ENCODE data around the gene COG2.
A peak's percentile ranks its signal among the peaks of the same experiment; 100 is the strongest.
"Not testable (repeated sequence)": the region's sequence is repeated elsewhere in the genome, so short reads cannot be mapped to it uniquely, and the experiment has no call there.

Gene COG2

DNA sequence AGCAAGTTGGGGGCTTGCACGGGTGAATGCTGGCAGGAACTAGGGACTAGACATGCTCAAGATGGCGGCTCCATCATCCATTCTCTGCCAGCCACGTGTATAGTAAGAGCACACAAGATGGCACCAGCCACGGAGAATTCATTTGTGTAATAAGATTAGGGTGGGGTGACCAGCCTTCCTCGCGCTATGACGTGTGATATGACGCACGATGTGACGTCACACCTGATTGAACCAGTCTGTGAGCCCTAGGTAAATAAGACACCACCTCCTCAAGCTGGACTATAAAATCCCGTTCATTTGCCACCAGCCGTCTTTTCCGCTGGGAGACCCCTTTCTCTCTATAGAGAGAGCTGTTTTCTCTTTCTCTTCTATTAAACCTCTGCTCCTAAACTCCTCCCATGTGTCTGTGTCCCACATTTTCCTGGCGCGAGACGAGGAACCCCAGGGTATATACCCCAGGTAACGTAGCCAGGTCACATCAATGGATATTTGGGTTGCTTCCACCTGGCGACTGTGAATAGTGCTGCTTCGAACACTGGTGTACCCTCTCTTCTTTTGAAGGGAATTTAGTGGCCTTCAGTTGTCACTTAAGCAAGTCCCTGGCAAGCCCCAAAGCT, 18.1 kb upstream of the COG2 start:
- no peak overlapping the region for H3K4me3 ChIP-seq (ENCODE audit: low read depth, low read length)
- no peak for DNase-seq (ENCODE audit: low read depth)

- H3K4me3 ChIP-seq (ENCODE audit: low read depth, low read length) = no peak overlapping the region
- DNase-seq (ENCODE audit: low read depth) = no peak
Observed at GRCh38 chr1:230626232-230626631, 16.0 kb upstream of the COG2 start.

- H3K4me3 ChIP-seq (ENCODE audit: low read depth, low read length) = no peak overlapping the region
Observed at GRCh38 chr1:230627767-230628166, 14.5 kb upstream of the COG2 start.

GRCh38 chr1:230629511-230629910, 12.8 kb upstream of the COG2 start:
- H3K4me3 ChIP-seq (ENCODE audit: low read depth, low read length) = no peak overlapping the region
- no peak for DNase-seq (ENCODE audit: low read depth)

More at GRCh38 chr1:230627767-230628166, 14.5 kb upstream of the COG2 start:
- no peak for DNase-seq (ENCODE audit: low read depth)

GRCh38 chr1:230631477-230631876, 10.8 kb upstream of the COG2 start:
- no peak overlapping the region for H3K4me3 ChIP-seq (ENCODE audit: low read depth, low read length)
- no peak for DNase-seq (ENCODE audit: low read depth)

- no peak for DNase-seq (ENCODE audit: low read depth)
- no peak overlapping the region for H3K4me3 ChIP-seq (ENCODE audit: low read depth, low read length)
Observed at GRCh38 chr1:230632273-230632873, 9.9 kb upstream of the COG2 start.

GRCh38 chr1:230633469-230633868, 8.8 kb upstream of the COG2 start:
- no peak overlapping the region for H3K4me3 ChIP-seq (ENCODE audit: low read depth, low read length)
- no peak for DNase-seq (ENCODE audit: low read depth)

DNA sequence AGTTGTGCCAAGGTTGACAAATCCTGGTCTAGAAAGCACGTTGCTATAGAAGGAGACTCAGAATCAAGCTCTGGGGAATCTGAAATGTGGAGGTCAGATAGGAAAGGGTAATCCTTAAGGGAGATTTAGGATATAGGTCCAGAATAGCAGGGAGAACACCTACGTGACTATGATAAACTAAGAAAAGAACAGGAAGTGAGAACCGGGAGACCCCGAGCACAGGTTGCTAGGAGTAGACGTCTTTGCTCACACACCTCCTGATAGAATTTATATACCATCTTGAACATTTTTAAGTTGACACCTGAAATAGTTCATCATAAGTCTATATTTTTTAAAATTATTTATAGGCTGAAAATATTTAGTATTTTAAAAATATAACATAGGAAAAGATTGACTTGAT, 7.9 kb upstream of the COG2 start:
- no peak for DNase-seq (ENCODE audit: low read depth)
- no peak overlapping the region for H3K4me3 ChIP-seq (ENCODE audit: low read depth, low read length)

DNA sequence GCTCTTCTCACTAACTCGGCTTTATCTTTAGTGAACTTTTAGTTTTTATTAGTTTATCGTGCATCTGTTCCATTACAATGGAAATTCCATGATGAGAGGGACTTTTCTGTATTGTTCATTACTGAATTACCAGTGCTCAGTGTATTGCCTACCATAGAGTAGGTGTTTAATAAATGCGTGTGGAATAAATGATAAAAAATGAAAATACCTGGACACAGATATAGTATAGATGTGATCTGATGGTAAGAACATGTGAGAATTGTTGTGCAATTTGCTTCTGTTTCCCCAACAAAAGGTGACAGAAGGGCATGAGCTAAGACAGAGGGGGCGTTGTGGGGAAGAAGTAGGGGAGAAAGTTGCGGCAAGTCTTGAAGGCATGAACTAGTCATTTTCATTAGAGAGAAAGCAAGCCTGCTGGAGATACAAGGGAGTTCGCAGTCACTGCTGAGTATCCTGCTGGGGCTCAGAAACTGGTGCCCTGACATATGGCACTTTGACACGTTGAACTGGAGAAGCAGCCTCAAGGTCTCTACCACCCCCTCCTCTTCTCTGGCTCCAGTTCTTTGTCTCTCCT, 5.6 kb upstream of the COG2 start:
- no peak for DNase-seq (ENCODE audit: low read depth)
- H3K4me3 ChIP-seq (ENCODE audit: low read depth, low read length) = no peak overlapping the region

- no peak for DNase-seq (ENCODE audit: low read depth)
- H3K4me3 ChIP-seq (ENCODE audit: low read depth, low read length) = no peak overlapping the region
Observed at GRCh38 chr1:230639714-230640209, 2.5 kb upstream of the COG2 start.

GRCh38 chr1:230641346-230641745, 935 bp upstream of the COG2 start:
- DNase-seq (ENCODE audit: low read depth) = no peak
- no peak overlapping the region for H3K4me3 ChIP-seq (ENCODE audit: low read depth, low read length)

GRCh38 chr1:230641900-230642262, 400 bp upstream of the COG2 start:
- DNase-seq (ENCODE audit: low read depth) = no peak
- H3K4me3 ChIP-seq (ENCODE audit: low read depth, low read length) = peak overlapping the region; percentile 88

DNA sequence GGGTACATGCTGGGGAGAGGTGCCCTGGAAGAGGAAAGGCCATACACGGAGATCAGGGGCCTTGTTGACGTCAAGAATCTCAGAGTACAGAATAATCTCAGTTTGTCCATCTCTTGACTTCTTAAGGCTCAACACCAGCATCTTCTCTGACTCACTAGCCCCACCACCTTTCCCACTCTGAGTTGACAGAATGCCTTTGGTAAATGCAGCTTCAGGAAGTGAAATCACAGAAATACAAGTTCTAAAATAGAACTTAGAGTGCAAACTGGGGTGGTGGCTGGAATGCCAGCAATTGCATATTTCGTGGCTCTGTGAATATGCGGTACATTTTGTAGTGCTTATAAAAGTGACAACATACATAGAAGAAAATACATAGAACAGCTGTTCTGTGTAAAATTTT, 1.6 kb downstream of the COG2 start:
- H3K4me3 ChIP-seq (ENCODE audit: low read depth, low read length) = no peak overlapping the region
- DNase-seq (ENCODE audit: low read depth) = no peak

DNA sequence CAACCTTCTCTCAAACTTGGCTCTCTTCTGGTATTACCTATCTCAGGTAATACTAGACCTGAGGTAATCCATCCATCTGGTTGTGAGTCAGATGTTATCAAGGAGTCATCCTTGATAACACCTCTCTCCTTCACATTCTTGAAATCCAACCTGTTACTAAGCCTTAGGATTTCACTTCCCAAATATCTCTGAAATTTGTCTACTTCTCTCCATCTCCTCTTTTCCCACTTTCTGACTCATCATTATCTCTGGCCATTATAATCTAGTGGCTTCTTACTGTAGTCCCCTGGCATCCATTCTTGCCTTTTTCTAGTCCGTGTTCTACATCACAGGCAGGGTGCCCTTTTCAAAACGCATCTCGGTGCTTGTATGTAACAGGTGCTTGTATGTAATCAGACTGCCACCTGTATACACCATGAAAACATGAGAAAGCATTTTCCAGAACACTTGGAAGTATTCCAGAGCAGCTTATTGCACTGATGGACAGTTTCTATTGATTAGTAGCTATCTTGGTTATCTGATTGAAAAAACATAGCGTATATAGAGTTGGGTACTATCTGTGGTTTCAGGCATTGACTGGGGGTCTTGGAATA, 4.5 kb downstream of the COG2 start:
- H3K4me3 ChIP-seq (ENCODE audit: low read depth, low read length) = no peak overlapping the region
- DNase-seq (ENCODE audit: low read depth) = no peak

DNA sequence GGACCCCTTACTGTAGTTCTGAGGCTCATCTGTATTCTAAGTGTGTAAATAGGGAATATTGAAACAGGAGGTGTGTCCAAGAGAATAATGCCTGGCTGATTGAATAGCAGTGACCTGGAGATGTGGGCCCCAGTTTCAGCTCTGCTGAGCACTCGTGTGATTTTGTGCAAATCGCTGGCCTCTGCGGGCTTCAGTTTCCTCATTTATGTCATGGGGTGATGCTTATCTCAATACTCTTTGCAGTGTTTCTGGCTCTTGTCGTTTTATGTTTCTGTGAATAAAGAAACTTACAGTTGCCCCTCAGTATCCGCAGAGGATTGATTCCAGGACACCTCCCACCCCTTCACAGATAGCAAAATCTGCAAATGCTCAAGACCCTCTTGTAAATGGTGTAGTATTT, 5.0 kb downstream of the COG2 start:
- DNase-seq (ENCODE audit: low read depth) = no peak
- H3K4me3 ChIP-seq (ENCODE audit: low read depth, low read length) = no peak overlapping the region

GRCh38 chr1:230648114-230648513, 5.8 kb downstream of the COG2 start:
- no peak overlapping the region for H3K4me3 ChIP-seq (ENCODE audit: low read depth, low read length)
- DNase-seq (ENCODE audit: low read depth) = no peak

DNA sequence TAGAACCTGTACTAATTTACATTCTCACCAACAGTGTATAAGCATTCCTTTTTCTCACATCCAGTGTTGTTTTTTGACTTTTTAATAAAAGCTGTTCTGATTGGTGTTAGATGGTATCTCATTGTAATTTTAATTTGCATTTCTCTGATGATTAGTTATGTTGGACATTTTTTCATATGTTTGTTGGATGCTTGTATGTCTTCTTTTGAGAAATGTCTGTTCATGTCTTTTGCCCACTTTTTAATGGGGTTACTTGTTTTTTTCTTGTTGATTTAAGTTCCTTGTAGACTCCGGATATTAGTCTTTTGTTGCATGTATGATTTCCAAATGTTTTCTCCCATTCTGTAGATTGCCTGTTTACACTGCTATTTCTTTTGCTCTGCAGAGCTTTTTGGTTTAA, 8.0 kb downstream of the COG2 start:
- no peak for DNase-seq (ENCODE audit: low read depth)
- no peak overlapping the region for H3K4me3 ChIP-seq (ENCODE audit: low read depth, low read length)

DNA sequence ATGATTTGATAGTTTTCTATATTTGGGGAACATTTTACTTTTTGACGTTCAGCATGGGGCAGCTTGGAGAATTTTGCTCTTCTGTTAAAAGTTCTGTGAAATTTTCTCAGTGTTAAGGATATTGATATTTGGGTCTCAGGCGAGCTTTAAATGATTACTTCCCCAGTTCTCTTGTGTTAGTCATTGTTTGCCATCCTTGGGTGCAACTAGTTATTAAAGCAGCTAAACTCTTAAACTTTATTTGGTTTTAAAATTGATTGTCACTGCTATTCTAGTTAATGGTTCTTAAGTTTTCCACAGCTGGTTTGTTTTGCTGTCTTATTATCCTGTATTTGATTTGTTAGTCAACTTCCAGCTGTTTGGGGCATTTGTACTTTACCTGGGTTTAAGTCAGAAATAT, 9.0 kb downstream of the COG2 start:
- no peak for DNase-seq (ENCODE audit: low read depth)
- no peak overlapping the region for H3K4me3 ChIP-seq (ENCODE audit: low read depth, low read length)

GRCh38 chr1:230656719-230657118, 14.4 kb downstream of the COG2 start:
- DNase-seq (ENCODE audit: low read depth); H3K4me3 ChIP-seq (ENCODE audit: low read depth, low read length): not testable (repeated sequence)

- H3K4me3 ChIP-seq (ENCODE audit: low read depth, low read length); DNase-seq (ENCODE audit: low read depth): not testable (repeated sequence)
Observed at GRCh38 chr1:230658103-230658502, 15.8 kb downstream of the COG2 start.

- no peak overlapping the region for H3K4me3 ChIP-seq (ENCODE audit: low read depth, low read length)
- no peak for DNase-seq (ENCODE audit: low read depth)
Observed at GRCh38 chr1:230658691-230659090, 16.4 kb downstream of the COG2 start.

Measured in skeletal muscle cell (primary cell).